CD4-positive, alpha-beta T cell treated with Interleukin-2 at 100 ng/mL for 4 hours (primary cell): Measurements from ENCODE around the gene CD93.

Source experiments
- DNase-seq: peaks from one replicate; pipeline ENCODE4 v3.0.0-alpha.2; 2020; ENCODE audit warnings: low spot score

The CD93 gene

DNA sequence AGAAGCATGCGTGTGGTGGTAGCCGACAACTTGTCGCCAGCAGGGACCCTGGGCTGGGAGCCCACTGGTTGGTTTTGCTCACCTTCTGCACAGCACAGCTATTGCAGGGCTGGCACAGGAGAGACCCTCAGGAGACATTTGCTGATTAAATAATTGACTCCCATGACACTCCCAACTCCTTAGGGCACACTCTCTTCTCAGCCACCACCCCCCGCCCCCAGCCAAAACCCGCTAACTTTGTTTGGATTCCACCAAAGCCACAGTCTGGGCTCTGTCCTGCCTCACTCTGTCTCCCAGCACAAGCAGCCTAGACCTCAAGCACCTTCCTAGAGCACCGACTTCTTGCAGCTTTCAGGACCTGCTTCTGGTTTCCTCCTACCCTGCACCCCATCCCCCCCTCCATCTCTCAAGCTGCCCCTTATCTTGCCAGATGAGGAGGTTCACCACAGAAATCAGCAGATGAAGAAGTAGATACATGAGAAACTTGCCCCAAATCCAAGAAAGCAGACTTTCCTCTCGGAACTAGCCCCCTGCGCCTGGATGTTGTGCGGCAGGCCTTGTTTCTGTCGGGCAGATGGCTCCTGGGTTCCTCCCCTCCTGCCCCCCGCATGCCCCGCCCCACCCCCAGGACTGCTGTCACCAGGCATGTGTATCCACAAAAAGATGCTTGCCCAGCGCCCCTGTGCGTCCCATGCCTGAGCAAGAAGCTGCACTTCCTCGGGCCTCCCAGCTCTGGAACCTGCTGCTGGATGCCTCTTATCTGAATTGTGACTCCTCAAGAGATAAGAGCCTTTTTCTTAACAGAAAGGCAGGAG lies 35.0 kb upstream of the CD93 start:
- no peak for DNase-seq

DNA sequence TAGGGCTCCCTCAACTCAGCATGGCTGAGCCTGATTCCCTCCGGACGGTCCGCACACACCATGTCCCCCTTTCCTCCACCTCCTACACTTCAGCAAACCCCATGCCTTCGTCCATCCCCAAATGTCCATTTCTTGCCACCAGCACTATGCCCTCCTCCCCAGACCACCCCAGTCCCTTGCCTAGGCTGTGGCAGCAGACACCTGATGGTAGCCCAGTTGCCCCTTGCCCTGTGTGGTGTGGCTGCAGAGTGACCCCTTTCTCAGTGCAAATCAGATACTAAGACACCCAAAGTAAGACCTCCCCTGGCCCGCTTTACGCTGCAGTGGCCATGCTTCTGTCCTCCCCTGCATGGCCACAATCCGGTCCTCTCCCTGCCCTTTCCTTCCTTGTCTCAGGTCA lies 34.1 kb upstream of the CD93 start:
- no peak for DNase-seq

DNA sequence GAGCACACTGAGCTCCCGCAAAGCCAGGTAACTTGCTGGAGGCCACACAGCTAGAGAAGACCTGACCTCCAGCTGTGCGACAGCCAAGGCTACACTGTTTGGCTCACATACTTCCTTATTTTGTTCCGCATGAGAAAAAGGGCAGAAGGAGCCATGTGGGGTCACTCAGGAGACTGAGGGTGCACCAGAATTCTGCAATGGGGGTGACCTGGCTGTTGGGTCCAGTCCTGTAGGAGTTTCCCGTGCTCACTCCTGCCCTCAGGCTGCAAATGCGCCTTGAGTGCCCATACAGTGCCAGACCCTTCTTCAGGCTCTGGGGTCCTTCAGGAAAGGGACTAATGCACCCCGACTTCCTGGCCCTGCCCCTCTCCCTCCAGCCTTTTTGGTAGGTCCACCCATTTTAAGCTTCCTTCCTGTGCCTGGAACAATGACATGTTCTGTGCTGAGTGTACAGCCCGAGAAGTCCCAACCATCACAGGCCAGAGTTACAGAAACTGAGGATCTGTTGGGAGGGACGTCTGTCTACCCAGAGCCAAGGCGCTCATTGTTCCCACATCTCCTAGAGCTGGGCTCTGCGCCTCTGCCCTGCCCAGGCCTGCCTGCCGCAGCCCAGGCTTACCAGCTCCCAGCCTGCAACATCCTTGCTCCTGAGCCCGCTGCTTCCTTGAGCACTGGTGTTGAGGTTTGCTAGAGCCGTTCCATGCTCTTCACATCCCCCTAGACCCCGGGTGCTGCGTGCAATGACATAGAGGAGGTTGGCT lies 33.5 kb upstream of the CD93 start:
- no peak for DNase-seq

DNA sequence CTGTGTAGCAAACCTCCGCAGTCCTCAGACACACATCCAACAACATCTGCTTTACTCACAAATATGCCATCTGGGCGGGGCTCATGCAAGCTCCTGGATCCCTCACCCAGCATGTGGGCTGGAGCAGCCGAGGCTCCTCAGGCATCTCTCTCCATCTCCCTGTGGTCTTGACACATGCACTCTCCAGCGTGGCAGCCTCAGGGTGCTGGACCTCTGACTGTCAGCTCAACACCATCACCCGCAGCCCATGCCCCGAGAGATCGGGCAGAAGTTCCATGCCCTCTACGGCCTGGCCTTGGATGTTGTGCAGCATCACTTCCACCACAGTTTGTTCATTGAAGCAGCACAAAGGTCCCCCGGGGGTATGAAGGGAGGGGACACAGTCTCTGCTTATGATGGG lies 32.6 kb upstream of the CD93 start:
- DNase-seq, result no peak

DNA sequence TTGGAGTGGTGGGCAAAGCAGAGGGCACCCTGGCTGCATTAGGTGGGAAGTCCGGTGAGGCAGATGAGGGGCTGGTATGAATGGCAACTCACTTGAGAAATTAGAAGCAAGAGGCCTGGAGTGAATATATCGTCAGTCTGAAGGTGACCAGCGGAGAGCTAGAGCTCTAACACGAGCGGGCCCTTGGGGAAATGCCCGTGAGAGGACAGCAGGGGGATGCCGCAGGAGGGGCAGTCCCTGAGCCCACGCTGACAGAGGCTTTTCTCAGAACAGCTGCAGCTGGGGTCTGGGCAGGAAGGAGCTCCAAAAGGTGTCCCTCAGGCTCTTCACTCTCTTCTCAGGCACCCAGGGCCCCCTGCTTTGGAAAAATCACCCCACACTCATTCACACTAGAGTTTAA lies 32.0 kb upstream of the CD93 start:
- DNase-seq, result no peak

DNA sequence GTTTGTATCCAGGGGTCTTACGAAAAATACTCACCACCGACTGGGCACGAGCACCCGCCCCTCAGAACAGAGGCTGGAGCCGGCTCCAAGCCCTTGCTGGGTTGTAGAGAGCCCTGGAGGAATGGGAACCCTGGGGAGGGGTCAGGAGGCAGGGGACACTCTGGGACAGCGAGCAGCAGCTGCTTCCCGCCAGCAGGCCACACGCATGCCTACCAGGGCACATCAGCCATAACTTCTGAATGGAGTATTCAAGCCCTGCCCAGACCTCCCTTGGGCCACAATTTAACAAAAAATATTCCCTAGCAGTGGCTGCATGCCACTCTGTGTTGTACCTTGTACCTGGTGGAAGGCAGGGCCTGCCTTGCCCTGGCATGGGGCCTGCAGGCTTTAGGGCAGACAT lies 31.6 kb upstream of the CD93 start:
- DNase-seq, result no peak

DNA sequence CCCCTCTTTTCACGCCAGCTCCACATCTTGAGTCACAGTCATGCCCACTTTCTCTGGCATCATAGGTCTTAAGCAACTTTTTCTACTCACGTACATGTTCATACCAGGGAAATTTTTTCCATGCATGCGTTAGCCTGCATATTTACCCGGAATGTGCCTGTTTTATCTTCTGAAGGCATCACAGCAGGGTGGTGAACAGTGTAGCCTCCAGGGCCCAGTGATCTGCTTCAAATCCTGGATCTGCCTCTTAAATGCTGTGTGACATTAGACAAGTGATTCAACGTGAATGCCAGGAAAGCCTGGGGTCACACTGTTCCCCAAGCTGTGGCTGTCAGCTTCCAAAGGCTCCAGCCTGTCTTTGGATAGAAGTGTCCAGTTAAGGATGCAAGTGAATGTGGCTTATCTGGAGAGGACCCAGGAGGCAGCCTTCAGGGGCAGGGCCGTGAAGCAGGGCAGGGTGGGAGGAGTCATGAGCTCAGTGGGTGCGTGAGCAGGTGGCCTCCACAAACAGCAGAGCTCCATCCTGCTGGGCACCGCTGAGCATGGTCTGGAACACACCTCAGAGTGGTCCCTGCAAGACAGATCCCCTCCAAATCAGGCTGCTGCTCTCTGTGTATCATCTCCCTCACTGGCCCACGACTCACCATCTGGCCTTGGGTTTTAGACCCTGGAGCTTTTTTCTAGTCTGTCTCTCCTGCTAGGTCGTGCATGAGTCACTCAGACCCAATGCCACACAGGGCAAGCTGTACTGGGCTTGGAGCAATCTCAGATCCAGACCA lies 30.4 kb upstream of the CD93 start:
- no peak for DNase-seq

DNA sequence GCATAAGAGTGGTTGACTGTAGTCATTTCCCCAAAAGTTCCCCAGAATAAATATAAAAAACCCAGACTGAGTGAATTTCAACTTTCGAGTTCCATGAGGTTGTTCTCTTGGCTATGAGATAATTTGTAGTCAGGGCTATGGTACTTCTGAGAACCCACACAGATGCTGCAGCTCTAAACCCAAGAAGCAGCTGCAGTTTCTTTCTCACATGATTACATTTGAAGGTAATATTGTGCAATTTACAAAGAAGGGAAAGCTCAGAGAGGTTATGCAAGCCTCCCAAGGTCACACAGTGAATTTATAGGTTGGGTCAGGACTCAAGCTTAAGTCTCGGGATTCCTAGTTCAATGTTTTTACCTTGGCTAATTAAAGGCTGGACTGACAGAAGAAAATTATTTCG lies 29.7 kb upstream of the CD93 start:
- no peak for DNase-seq

DNA sequence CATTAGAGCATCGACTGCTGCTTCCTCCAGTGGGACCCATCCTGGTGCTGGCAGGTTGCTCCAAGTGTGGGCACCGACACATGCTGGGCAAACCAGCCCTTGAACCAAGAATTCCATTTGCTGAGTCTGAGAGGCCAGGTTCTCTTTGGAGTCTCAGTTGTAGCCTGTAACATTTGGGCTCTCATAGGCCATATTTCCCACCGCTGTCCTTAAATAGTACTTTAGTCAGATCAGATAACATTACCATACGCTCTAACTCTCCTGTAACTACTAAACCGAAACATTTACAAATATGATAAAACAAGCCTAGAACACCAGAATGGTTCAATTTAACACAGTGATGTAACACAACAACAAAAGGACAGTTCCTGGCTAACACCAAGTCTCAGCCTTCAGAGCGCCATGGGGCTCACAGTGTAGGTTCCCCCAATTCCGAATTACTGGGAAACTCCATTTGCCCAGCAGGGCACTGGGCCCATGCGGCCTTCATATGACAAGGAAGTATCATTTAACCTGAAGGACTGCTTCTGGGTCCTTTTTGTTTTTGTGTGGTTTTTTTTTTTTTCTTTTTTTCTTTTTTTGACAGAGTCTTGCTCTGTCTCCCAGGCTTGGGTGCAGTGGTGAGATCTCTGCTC lies 28.4 kb upstream of the CD93 start:
- DNase-seq, result no peak

DNA sequence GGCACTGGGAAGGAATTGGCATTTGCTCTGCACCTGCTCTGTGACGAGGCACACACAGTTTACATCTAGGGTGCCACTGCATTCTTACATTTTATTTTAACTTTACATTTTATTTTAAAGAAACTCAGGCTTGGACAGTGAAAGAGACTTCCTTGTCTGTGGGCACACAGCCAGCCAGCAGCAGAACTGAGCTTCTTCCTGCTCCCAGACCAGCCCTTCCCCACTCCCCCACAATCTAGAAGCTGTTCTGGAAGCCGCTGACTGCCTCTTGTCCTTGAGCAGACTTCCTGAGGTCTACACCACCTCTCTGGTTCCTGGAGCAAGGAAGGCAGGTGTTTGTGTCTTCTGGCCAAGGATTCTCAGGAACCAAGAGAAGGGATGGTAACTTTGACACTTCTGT lies 27.9 kb upstream of the CD93 start:
- DNase-seq, result no peak

DNA sequence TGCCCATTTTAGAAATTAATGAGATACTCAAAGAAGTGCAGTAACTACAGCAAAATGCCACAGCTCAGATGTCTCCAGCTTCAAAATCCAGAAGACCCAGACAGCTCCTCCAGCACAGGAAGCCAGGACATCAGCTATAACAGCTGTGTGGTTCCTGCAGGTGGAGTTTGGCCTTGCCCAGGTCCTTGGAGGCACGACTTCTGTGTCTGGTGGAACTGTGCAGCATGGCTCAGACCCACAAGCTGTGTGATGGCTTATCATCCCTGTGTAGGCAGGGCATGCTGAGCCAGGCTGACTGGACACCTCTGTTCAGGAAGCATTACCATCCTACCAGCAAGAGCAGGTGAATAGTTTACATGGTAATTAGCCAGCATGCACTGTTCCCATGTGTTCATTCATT lies 26.5 kb upstream of the CD93 start:
- DNase-seq, result no peak

DNA sequence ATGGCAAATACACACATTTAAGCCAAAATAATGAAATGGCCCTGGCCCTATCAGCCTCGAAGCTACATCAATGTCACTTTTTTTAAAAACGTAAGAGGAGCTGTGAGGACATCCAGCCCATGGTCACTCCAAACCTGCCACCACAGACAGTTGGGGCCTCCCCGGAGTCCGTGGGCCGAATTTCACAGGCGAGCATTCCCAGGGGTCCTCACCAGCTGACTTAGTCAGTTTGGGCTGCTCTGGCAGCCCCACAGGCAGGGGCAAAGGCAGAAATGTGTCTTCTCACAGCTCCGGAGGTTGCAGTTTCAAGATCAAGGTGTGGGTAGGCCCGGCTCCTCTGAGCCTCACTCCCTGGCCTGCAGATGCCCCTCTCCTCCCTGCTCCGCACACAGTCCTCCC lies 25.8 kb upstream of the CD93 start:
- DNase-seq, result no peak

DNA sequence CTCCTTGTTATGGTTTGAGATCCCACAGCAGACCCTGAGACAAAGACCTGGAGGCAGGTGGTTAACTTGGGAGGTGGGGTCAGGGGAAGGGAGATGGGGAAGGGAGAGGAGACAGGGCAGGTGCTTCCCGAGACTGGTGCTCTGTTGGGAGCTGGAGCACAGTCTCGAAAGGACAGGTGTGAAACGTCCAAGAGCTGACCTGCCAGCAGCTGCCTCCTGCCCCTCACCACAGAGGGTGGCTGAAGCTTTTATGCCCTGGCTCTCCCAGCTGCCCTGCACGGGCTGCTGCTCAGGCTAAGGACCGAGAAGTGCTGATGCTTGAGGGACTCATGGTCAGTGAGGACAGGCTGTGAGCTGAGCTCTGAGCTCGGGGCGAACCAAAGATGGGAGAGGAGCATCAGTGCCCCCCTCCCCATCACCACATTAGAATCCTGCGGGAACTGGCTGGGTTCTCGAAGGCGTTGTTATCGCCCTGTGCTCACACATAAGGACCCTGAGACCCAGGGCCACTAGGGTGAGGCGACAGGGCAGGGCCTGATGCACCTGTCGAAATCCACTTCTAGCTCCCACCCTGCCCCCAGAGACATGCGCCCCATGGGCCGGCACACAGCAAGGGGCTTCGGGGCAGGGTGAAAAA lies 25.3 kb upstream of the CD93 start:
- no peak for DNase-seq

DNA sequence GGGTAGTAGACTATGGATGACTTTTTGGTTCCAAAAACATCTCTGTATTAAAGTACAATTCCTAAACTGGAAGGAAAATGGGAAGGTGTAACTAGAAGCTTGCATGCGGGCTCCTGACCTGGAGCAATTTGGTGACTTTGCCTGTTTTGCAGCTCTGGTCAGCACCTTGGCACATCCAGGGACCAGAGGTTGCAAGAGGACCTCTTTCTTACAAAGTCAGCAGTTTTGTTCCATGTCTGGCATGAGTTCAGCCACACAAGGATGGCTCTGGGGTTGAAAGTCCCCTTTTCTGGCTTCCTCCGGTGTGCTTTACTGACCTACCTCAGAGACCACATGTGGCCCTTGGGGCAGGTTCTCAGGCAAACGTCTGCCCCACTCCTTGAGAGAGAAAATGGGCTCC lies 22.7 kb upstream of the CD93 start:
- DNase-seq, result no peak

DNA sequence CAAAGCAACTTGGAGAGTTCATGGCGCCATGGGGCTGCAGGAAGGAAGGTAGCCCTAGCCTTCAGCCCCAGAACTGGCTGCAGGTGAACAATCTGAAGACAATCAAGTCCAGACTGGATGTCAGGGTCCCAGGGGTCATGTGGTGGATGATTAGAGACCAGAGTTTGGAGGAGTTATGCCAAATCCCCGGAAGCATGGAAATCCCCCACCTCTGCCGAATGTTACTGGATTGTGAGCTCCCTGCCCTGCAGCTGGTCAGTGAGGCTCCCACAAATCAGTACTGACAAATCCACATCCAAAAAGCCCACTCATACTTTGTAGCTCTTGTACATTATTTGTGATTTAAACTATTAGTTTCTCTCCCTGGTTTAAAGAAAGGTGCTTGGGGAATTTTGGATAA lies 21.3 kb upstream of the CD93 start:
- no peak for DNase-seq

DNA sequence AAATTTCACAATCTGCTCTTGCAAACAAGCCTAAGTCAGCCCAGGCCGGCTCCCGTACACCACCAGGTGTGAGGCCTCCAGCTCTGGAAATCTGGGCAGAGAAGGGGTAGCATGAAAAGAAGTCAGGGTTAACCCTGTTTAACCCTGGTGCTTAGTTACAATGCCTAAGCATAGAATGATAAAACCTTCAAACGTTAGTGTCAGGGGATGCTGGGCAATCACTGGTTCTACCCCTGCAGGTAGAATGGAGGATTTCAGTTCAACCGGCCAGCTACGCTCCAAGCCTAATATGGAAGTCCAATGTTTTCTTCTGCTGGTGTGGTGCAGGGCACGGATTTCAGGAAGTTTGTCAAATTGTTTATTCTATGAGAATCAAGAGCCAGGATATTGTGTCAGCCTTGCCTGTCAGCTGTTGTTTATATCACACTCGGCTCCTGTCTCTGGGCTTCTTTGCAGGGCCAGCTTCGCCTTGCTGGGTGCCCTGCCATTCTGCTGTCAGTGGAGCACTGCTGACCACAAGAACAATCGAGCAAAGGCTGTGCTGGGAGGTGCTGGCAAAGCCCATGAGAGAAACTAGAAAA lies 20.2 kb upstream of the CD93 start:
- DNase-seq, result no peak

DNA sequence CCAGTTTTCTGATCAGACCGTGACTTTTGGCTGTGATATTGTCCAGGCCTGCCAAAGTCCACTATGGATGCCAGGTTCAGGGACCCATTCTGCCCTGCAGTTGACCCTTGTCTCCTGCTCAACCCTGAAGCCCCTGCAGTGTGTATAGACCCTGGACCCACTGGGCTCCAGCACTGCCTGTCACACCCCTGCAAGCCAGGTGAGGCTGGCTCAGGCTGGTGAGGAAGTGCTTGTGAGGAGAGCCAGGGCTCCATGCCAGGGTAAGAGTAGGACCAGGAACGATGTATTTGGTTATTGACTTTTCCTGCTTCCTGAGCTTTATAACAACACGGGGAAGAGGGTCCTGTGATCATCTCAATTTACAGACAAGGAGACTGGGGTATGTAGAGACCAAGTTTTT lies 19.1 kb upstream of the CD93 start:
- no peak for DNase-seq

DNA sequence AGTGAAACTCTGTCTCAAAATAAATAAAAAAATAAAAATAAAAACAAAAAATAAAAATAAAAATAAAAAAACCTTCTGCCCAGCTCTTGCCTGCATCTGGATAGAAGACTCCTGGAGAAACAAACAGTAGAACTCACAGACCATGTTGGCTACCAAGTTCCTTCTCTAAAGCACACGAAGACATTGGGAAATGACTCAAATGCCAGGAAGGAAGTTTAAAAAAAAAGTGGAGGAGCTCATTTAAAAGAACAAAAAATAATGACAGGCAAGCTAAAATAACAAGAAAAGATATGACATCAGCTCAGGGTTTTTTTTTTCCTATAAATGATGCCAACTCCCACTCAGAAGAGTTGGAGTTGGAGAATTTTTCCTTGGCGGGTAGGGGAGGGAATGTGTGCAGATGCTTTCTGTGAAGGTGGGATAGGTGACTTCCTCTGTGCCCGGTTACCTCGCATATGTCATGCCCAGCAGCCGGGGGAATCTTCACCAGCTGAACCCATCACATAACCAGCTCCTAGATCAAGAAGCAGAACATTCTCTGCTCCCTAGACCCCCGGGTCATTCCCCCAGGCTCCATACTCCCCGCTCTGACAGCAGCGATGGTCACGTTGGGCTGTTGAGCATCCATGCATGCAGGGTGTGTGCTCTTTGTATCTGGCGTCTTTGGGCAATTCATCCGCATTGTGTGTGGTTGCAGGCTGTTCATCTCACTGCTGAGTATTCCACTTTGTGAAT lies 17.3 kb upstream of the CD93 start:
- no peak for DNase-seq

DNA sequence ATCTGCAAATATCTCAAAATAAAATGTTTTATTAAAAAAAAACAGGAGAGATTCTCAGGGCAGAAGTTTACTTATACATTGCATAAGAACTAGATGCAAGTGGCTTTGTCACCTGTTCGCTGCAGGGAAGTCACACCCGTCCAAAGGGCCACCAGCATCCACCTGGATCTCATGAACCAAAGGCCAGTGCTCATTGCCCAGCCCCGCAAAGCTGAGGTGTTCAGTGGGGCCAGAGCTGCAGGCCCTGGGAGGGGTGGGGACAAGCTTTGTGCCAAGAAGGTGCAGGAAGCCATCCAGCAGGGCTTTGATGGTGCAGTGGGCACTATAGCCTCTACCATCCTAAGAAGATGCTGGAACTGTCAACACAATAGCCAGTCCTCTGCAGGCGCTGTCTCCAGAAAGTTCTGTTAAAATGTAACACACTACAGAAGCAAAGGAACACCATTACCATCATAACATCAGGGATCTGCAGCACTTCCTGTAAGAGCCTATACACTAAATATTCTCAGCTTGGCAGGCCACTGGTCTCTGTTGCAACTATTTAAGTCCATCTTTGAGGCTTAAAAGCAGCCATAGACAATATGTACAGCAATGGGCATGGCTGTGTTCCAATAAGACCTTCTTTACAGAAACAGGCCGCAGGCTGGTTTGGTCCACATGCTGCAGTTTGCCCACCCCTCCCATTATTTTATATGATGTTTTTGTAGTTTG lies 15.7 kb upstream of the CD93 start:
- no peak for DNase-seq

DNA sequence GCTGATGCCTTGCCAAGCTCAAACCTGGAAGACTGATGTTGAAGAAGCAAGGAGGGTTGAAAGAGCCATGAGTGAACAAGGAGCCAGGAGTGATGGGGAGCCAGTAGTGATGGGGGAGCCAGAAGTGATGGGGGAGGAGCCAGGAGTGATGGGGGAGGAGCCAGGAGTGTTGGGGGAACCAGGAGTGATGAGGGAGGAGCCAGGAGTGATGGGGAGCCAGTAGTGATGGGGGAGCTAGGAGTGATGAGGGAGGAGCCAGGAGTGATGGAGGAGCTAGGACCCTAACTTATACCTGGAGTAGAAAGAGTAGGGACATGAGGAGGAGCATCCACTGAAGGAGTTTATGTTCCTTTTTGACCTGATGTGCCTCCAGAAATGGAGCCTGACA lies 14.6 kb upstream of the CD93 start:
- DNase-seq, result no peak
